Stimulated activated CD4-positive, alpha-beta T cell treated with anti-CD3 and anti-CD28 coated beads, TNF-alpha, amount 100 ng/mL, for 4 hours (primary cell): ENCODE data around the gene PHLPP2.
"Not testable (repeated sequence)": the region's sequence is repeated elsewhere in the genome, so short reads cannot be mapped to it uniquely, and the experiment has no call there.

ENCODE experiments used
- DNase-seq, 3 experiments: peaks; one replicate each; pipeline ENCODE4 v3.0.0-alpha.2; 2020; ENCODE audit warnings: low read depth in 3 of 3

Gene PHLPP2

DNA sequence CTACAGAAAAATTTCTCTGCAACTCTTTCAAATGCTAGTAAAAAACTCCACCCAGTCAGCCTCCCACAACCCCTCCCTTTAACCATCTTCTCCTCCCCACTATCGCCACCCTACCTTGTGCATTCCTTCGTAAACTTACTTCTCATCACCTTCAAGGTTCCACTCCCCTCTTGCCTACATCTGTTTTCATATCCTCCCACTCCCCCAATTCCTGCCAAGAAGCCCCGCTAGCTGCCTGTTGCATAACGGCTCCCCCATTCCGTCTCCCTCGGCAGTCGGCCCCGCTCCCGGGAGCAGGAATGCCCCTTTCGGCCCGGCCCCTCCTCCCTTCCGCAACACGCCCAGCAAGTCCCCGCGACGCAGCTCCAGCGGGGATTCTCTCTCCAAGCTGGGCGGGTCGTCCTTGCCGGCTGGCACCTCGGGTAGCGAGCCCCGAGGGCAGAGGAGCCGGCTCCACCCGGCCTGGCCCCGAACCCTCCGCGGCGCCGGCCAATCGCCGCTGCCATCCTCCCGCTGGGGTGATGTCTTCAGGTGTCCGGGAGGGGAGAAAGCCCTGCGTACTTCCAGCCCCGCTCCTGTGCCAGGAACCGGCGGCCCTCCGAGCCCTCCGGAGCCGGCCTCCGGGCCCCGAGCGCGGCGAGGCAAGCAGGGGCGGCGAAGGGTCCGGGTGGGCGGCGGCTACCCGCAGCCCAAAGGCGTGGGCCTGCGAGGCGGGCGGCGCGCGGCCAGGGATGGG lies 1.5 kb downstream of the PHLPP2 start:
- peak; percentile 23 to 42 (median 27) for DNase-seq

DNA sequence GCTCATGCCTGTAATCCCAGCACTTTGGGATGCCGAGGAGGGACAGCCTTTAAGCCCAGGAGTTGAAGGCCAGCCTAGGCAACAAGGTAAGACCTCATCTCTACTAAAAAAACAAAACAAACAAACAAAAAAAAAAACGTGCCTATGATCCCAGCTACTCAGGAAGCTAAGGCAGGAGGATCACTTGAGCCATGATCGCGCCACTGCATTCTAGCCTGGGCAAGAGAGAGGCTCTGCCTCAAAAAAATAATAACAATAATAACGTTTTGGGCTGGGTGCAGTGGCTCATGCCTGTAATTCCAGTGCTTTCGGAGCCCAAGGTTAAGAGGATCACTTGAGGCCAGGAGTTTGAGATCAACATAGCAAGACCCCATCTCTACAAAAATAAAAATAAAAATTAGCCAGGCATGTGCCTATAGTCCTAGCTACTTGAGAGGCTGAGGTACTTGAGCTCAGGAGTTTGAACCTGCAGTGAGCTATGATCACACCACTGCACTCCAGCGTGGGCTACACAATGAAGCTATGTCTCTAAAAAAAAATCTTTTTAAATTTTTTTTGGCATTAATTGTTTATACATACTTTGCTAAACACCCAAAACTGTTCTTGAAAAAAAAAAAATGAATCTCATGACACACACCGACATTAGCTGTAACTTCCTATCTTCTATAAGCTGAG lies 3.3 kb downstream of the PHLPP2 start:
- DNase-seq: no peak

DNA sequence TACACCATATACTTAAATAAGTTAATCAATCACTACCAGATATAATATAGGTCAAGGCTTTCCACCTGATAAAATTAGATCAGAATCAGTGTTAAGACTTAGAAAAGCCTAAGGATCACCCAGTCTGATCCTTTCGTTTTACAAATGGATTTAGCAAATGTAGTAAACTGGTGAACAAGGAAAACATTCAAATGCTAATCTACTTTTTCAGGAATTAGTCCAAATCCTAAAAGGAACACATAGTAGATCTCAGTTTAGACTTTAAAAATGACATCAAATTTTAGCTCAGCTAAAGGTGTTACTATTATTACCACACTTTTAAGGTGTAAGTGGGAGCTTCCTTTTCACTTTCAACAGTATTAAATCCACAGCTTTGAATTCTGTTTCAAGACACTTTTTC lies 12.0 kb downstream of the PHLPP2 start:
- no peak for DNase-seq

DNA sequence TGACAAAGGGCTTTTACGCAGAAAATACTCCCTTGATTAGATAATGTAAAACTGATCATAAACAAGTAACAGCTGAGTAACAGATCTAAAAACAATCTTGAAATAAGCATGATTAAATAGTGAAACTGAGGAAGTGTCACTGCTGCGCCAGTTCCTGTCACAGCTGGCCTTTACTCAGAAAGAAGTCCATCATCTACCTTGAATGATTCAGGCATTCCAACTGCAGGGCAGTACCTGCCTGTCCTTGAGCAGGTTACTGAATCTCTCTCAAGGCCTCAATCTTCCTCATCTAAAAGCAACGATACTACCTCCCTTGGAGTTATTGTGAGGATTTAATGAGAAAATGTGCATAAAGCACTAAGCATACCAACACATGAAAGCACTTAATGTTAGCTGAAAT lies 12.7 kb downstream of the PHLPP2 start:
- no peak for DNase-seq

DNA sequence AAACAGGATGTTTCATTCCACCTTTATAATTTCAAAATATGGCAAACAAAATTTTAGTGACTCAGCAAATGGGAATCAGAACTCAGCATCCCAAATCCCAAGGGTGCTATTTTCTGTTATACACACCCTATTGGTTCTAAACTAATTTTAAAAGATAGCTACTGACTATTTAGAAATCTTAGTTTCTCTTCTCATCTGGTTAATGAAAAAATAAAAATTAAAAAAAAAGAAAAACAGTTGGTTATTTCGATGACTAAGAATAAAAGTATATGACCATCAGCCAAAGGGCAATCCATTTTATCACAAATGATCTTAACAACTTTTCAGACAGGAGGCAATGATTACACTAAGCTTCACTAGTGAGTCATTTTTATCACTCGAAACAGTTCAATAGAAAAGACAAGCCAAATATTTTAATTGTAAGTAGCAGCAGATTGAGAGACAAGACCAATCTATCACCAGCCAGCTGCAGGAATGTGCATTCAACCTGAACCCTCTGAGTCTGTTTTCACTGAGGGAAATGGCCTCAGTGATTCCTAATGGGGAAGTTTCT lies 15.2 kb downstream of the PHLPP2 start:
- DNase-seq: no peak

DNA sequence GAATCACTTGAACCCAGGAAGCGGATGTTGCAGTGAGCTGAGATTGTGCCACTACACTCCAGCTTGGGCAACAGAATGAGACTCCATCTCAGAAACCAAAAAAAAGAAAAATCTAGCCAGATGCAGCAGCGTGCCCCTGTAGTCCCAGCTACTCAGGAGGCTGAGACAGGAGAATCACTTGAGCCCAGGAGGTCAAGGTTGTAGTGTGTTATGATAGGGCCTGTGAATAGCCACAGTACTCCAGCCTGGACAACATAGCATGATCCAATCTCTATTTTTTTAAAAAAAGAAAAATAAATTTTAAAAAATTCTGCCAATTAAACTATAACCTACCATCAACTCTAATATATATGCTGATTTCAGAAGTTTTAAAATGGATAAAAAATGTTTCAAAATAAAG lies 15.8 kb downstream of the PHLPP2 start:
- no peak for DNase-seq

DNA sequence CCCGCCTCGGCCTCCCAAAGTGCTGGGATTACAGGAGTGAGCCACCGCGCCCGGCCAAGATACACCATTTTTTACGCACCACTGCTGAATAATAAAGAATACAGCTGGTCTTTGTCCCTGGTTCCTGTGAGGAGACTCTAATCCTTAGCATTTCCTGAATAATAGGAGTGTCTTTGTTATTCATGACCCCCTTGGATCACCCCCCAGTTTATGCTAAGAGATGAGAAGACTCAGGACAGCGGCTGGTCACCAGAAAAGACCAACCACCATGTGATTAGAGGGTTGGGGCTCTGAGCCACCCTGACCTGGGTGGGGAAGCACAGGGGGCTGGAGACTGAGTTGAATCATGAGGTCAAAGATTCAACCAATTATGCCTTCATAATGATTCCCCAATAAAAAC lies 17.3 kb downstream of the PHLPP2 start:
- DNase-seq: no peak

DNA sequence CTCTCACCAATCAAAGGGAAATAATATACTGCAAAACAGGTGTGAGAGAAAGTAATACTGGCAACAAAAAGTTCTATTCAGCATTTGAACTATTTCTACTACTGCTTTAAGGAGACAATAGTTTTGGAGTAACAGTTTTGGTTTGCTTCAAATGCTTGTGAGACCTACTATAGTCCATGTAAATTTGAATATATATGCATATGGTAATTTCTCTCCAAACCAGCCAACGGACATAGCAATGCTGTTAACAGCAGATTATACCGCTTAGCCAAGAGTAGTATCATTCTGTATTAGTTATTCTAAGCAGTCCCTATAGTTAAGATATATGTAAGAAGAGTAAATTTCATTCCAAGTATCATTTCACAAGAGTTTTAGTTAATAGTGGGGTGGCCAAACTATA lies 18.5 kb downstream of the PHLPP2 start:
- DNase-seq: no peak

DNA sequence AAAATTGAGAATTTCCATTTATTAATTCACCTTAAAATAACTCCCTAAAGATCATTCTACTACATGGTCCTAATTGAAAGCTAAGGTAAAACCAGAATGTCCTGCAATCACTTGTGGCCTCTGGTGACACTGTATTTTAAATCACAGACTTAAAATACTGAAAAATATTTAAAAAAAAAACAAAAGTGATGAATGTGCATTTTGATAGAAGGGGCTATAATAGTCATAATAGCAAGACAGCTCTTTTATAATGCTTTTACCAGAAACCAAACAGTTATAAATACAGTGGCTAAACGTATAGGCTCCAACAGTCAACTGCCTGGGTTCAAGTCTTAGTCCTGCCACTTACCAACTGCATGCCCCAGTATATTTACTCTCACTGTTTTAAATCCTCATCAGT lies 21.2 kb downstream of the PHLPP2 start:
- no peak for DNase-seq

DNA sequence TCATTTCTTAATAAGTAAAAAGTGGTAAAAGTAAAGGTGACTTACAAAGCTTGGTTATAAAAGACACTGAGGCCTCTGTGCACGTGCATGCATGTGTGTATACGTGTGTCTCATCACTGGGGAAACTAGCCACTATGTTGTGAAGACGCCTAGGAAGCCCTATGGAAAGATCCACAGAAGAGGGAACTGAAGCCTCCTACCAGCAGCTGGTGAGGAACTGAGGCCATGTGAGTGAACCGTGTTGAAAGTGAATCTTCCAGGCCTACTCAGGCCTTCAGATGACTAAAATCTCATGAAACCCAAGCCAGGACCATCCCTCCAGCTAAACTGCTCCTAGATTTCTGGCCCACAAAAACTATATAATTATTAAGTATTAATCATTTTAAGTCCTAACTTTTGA lies 23.7 kb downstream of the PHLPP2 start:
- DNase-seq: no peak

DNA sequence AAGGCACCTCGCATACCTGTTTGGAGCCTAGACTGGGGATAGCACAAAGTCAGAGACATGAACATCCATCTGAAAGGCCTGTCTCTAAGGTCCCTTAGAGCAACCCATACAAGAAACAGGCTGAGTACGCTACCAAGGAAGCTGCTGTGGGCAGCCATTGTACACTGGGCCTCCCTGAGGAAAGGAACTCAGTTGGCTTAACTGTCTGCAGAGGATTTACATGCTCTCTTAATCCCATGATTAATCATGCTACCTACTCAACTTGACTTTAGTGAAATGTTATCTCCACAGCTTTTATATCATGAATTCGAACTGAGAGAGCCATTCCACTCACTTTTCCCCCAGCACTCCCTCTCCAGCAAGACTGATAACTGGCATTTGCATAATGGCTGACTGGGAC lies 26.0 kb downstream of the PHLPP2 start:
- DNase-seq: no peak

DNA sequence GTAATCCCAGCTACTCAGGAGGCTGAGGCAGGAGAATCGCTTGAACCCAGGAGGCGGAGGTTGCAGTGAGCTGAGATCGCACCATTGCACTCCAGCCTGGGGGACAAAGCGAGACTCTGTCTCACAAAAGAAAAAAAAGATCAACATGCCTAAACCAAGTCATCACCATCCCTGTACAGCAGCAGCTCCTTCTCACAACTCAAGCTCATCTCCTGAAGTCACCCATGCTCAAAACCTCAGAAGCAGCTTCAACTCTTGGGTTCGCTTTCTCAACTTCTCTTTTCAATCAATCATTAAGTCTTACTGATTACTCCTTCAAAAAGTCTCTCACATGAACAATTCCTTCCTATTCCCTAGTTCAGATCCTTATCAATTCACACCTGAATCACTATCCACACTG lies 31.3 kb downstream of the PHLPP2 start:
- no peak for DNase-seq

DNA sequence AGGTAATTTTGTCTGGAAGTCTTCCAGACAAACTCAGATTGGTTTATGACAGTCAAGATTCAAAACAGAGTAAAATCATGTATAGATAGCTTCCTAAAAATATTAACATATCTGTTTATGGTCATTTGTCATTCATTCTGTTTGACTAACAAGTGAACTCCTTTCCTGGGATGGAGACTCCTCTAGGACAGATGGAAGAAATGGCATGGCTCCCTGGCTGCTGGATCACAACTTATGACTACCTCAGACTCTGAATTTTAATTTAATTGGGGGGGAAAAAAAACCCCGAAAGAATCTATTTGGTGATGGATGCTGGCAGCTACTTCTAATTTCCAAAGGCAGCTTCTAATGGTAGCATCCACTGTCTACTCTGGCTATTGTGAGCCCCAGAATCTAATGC lies 34.6 kb downstream of the PHLPP2 start:
- DNase-seq: no peak

DNA sequence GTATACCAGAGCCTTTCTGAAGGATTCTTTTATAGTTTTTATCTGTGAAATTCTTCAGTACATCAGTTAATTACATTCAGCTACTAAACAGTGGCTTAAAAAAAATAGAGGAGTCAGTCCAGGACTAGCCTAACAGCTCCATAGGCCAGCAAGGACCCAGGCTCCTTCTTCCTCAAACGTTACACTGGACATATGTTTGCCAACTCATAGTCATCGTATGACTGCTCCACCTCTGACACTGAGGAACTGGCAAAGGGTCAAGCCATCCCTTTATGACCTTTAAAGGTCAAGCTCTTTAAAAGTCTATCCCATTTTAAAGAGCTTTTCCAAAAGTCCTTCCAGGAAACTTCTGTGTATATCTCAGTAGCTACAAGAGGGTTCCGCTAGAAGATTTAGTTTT lies 36.6 kb downstream of the PHLPP2 start:
- DNase-seq: no peak

DNA sequence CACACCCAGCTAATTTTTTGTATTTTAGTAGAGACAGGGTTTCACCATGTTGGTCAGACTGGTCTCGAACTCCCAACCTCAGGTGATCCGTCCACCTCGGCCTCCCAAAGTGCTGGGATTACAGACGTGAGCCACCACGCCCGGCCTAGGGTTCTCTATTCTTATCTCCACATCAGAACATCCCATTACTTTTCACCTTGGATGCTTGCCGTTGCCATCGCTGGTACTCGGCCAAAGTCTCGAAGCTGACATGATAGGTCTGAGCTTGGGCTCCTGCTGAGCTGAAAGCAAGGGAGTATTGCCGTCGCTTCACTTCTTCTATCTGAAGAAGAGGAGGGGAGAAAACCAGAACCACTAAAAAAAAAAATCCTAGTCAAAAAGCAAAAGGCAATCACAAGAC lies 40.2 kb downstream of the PHLPP2 start:
- not testable (repeated sequence) for DNase-seq

DNA sequence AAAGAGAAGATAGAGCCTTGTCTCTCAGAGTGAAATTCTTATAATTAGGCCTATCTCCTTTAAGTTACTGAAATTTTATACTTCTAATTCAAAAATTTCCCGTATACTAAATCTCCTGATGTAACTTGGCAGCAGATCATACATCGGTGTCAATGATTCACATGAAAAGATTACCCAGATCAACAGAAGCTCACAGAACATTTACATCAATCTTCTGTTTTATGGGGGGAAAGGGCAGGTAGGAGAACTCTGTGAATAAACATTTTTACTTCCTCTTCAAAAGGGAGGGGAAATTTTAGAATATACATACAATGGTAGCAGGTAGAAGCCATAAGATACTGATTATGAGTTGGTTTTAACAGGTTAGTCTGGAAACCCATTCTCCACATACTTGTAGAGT lies 43.1 kb downstream of the PHLPP2 start:
- DNase-seq: no peak

DNA sequence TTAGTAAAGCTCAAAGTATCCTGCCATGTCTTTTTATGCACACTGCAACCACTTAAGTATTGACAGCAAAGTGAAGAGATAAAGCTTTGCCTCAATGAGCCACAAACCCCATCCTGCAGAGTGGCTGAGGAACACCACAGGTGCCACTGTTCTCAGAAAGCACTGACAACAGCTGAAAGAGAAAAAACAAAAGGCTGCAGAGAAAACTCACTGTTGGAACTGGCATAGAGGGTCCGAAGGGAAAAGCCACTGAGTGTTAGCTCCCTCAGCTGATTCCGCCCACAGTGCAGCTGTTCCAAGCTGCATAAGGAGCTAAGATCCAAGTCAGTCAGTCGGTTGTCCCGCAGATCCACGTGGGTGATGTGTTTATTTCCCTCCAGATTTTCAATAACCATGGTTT lies 48.3 kb downstream of the PHLPP2 start:
- DNase-seq: no peak

DNA sequence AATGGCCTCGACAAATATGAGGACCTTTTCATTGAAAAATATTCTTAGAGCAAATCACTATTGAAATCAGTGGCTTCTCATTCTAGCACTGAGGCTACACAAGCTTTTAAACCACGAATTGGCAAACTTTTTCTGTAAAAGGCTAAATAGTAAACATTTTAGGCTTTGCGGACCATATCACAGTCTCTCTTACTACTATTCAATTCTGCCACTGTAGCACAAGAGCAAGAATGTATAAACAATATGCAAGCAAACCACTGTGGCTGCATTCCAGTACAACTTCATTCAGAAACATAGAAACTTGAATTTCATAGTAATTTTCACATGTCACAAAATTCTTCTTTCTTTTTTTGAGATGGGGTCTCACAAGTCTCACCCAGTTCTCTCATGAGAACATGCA lies 49.1 kb downstream of the PHLPP2 start:
- no peak for DNase-seq

DNA sequence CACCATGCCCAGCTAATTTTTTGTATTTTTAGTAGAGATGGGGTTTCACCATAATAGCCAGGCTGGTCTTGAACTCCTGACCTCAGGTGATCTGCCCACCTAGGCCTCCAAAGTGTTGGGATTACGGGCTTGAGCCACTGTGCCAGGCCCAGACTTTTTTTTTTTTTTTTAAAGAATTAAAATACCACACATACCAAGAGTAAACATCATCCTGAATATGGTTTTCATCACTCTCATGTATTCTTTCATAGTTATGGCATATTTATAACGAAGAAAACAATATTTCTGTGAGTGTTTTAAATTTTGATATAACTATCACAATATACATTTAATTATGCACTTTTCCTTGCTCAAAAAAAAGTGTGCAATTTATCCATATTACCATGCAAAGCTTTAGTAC lies 50.3 kb downstream of the PHLPP2 start:
- no peak for DNase-seq

DNA sequence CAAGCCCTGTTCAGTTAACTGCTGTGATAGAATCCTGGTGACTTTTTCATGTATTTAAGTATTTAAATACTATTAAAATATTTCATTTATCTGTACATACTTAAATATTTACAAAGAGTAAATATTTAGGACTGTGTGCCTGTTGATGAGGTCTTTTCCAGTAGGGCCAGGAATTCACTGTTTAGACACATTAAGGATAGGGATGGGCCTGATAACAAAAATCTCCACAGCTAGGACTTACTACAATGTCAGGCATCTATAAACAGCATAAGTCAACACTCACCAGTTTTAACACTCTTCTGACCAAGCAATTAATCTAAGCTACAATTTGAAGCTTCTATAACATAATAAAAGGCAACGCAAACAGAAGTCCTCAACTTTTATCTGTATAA lies 50.9 kb downstream of the PHLPP2 start:
- no peak for DNase-seq

DNA sequence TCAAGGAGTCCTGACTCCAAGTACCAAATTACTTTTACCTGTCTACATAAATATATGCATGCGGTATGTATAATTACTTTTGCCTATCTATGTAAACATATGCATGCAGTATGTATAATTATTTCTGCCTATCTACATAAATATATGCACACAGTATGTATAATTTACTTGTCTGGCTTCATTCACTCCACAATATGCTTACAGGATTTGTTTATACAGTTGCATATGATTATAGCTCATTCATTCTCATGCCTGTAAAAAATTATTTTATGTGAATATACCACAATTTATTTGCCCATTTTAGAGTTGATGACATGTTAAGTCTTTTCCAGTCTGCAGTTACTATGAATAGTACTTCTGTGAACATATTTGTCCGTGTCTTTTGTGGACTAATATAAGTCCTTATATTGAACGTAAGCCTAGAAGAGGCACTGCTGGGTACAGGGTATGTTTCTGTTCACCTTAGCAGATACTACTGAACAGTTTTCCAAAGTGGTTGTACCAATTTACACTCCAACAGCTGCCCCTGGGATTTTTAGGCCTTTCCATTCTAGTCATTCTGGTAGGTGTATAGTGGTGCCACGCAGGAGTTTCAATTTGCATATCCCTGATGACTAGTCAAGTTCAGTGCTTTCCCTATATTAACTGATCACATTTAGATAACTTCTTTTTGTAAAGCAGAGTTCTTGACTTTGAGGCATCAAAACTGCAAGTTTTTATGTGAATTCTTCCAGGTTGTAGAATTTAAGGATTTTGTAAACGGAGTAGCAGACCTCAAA lies 51.5 kb downstream of the PHLPP2 start:
- DNase-seq: no peak

DNA sequence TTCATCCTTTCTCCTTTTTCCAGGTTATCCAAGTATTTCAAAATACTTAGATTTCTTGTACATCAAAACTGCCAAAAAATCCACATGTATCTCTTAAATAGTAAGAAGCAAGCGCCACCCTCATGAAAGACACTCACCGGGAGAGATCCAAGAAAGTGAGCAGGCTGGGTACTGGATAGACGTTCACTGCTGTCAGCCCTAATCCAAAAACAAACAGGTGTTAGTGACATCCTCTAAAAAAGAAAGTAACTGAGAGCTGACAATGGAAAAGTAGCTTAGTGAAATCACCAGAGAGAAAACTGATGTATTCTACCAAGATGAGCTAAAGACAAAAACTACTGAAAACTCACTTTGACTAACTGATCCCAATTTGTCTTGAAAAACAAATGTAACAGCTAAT lies 52.4 kb downstream of the PHLPP2 start:
- DNase-seq: no peak

DNA sequence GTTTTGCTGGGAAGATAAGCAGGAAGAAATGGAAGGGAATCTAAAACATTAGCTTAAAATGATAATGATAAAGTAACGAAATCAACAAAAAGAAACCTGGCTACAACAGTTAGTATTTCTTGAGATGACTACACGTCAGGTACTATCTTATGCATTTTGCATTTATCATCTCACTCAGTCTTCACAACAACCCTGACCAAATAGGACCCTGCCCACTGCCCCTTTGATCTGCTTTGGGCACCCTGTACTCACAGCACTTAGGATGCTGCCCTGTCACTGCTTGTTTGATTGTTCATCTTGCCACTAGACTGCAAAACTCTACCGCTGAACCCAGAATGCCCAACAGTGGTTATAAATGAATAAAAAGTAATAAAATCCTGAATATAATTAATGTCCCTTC lies 53.3 kb downstream of the PHLPP2 start:
- no peak for DNase-seq
